HG03103 (cell line): ENCODE results near the gene ACE.
A peak's percentile ranks its signal among the peaks of the same experiment; 100 is the strongest.

ENCODE experiments used
- ATAC-seq: cut with Tn5 transposase; IDR thresholded peaks from one replicate; pipeline ENCODE4 v1.9.1; 2021; ENCODE audit warnings: low read depth; ENCODE audit not compliant: unreplicated experiment

The ACE gene

GRCh38 chr17:63474174-63474573 lies 2.7 kb upstream of the ACE start:
- no peak for ATAC-seq

GRCh38 chr17:63474586-63475460 lies 2.0 kb upstream of the ACE start:
- ATAC-seq: no peak

DNA sequence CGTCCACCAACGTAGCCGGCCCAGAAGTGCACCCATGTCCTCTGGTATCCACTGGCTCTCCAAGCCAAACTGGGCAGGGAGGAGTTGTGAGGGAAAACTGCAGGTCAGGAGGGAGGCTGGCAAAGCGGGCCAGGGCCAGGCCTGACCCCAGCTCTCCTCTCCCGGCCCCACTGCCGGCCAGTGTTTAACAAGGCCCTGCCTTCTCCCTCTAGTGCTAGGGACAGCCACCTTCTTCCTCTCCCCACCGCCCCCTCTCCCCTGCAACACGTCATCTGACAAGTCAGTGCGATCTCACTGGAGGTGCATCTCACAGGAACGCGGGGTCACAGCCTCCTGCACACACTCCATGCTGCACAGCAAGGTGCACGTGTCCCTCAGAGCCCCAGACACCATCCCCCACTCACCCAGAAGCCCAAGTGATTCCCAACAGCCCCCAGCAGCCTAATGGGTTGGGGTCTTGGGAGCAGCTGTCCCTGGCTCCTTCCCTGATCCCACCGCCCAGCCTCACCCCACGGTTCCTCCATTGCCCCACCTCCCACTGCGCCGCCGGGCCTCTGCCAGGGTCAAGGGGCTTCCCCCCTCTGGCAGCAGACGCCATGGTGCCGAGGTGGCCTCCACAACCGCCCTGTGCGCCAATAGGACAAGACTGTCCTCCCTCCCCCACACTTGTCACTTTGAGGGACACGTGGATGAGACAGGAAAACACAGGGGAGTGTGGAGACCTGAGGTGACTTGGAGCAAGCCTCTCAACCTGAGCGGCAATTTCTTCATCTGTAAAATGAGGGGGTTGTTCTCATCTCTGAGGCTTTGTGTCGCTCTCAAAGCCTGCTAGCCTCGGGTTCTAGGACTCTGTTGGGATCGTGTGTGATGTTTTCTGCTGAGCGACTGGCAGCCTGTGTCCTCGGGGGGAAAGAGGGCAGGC lies 1.1 kb upstream of the ACE start:
- no peak for ATAC-seq

DNA sequence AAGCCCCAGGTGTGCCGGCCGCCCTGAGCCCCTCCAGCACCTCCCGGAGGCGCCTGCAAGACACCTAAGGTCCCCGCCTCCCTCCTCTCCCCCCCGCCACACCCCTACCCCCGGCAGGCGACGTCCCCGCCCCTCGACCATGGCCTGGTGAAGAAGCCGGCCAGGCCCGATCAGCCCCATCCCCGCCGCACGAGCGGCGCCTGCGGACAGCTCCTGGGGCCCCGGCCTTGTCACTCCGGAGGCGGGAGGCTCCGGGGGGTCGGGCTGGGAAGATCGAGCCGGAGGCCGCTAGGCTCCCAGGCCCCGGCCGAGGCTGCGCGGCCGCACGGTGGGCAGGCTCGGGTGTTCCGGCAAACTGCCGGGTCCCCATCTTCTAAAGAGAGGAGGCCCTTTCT lies 405 bp upstream of the ACE start:
- ATAC-seq: no peak

DNA sequence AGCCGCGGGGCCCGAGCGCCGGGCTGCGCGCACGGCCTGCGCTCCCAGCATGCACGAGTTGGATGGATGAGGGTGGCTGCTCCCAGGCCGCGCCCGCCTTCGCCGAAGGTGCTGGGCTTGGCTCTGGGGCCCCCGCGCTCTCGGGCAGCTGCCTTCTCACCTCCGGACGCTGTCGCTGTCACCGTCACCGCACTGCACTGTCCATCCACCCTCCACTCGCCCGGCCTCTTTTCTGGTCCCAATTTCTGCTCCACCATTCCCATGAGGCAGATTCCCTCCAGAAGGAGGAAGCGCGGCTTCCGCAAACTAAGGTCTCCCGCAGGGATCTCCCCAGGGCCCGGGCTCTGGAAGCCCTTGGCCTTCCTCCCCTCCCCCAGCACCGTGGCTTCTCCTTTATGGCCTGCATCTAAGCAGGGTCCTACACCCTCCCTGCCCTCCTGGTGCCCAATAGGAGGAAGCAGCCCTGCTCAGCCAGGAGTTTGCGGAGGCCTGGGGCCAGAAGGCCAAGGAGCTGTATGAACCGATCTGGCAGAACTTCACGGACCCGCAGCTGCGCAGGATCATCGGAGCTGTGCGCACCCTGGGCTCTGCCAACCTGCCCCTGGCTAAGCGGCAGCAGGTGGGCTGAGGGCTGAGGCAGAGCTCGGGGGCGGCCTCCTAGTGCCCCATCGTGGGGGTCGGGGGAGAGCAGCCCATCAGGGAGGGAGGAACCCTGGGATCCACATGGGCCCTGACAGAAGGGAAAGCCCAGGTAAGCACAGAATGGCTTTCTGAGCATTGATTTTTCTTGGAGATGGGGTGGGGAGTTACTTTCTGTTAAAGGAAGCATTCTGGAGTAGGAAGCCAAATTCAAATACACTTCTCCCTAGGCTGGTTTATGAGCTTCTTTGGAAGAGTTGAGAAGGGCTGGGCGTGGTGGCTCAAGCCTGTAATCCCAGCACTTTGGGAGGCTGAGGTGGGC lies 899 bp downstream of the ACE start:
- no peak for ATAC-seq

DNA sequence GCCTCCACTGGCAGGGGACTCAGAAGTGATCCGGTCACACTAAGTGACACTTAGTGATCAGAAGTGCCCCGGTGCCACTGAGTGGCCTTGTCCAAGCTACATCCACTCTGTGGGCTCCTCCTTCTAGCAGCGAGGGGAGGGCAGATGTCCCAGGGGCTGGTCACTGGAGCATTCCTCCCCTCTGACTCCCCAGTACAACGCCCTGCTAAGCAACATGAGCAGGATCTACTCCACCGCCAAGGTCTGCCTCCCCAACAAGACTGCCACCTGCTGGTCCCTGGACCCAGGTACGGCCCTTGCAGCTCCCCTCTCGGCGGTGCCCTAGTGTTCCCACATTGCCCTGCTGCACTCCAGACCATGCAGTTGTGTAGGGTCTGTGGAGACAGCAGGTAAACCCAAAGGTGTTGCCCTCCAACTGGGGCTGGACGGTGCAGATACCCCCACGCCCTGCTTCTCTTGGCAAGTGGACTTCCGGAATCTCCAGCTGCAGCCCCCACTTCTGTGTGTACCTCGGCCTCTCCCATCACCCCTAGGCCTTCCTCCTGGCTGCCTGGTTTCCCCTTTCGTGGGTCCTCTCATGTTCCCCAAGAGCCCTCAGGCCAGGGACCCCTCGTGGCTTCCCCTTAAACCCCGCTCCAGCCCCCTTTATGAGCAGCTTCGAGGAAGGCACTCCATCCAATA lies 2.1 kb downstream of the ACE start:
- ATAC-seq: peak; percentile 53

- no peak for ATAC-seq
Measured at GRCh38 chr17:63479495-63480184, 2.8 kb downstream of the ACE start.

DNA sequence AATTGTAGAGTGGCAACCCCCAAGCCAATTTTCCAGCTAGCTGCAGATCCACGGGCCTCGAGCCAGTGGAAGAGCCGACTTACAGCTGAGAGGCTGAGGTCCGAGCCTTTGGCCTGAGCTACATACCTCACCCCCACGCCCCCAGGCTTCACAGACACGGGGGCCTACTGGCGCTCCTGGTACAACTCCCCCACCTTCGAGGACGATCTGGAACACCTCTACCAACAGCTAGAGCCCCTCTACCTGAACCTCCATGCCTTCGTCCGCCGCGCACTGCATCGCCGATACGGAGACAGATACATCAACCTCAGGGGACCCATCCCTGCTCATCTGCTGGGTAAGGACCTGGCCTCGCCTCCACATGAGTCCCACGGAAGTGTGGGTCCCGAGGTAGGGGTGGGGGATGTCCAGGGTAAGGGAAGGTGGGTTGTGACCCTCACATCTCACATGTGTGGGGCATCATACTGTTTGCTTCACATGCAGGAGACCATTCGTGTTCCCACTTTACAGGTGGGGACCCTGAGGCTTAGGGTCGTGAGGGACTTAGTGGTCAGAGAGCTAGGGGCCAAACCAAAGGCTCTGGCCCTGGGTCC lies 3.4 kb downstream of the ACE start:
- ATAC-seq: no peak

DNA sequence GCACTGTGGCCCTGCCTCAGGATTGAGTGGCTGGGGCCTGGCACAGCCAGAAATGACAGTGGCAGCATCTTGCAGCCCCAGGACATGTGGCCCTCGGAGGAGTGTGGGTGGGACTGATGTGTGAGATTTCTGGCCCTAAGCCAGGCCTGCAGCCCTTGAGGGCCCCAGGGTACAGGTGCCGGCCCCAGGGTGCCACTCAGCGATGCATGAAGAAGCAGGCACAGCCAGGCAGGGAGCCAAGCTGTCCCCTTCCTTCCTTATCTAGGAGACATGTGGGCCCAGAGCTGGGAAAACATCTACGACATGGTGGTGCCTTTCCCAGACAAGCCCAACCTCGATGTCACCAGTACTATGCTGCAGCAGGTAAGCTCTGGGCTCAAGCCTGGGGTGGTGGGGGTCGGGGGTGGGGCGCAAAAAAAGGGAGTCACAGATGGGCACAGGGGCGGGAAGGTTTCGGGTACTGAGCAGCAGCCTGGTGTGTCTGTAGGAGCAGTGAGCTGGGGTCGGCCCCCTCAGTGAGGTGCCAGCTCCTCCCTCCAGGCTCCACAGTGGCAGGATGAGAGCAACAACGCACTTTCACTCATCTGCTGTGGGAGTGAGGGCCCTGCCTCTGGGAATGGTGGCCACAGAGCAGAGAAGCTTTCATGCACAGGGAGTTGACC lies 4.1 kb downstream of the ACE start:
- ATAC-seq: no peak

- ATAC-seq: no peak
Measured at GRCh38 chr17:63481488-63481870, 4.6 kb downstream of the ACE start.

- ATAC-seq: no peak
Measured at GRCh38 chr17:63482509-63482908, 5.6 kb downstream of the ACE start.

GRCh38 chr17:63483038-63483437 lies 6.2 kb downstream of the ACE start:
- no peak for ATAC-seq

DNA sequence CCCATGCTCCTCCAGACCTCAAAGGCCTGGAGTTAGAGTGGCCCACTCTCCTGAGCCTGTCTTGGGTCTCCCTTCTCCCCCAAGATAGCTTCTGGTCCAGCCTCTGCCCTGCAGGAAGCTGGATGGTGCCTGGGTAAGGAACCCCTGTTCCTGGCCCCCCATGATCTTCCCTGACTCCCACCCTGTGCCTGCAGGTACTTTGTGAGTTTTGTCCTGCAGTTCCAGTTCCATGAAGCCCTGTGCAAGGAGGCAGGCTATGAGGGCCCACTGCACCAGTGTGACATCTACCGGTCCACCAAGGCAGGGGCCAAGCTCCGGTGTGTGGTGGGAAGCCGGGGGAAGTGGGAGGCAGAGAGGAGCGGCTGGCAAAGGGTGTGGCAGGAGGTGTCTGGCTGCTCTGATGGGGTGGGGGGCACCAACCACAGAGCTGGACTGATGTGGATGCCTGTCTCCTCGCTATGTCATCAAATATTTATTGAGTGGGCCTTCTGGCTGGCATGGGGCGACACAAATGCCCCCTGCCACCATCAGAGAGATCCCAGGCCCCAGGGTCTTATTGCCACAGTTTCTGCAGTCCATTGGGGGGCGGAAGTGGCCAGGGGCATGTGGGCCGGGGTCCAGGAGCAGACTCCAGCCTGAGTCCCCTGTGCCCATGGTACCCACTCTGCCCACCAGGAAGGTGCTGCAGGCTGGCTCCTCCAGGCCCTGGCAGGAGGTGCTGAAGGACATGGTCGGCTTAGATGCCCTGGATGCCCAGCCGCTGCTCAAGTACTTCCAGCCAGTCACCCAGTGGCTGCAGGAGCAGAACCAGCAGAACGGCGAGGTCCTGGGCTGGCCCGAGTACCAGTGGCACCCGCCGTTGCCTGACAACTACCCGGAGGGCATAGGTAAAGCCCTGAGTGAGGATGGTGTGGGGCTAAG lies 7.1 kb downstream of the ACE start:
- ATAC-seq: no peak

GRCh38 chr17:63486317-63487013 lies 9.6 kb downstream of the ACE start:
- no peak for ATAC-seq

DNA sequence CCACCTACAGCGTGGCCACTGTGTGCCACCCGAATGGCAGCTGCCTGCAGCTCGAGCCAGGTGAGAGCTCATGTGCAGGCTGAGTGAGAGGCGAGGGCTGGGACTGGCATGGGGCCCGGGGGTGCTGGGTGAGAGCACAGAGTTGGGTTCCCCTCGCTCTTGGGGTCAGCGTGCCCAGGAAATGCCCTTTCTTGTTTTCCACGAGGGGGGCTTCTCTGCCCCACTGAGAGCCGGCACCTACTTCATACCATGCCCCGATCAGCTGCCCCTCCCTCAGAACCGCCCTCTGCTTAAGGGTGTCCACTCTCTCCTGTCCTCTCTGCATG lies 10.1 kb downstream of the ACE start:
- ATAC-seq: no peak

DNA sequence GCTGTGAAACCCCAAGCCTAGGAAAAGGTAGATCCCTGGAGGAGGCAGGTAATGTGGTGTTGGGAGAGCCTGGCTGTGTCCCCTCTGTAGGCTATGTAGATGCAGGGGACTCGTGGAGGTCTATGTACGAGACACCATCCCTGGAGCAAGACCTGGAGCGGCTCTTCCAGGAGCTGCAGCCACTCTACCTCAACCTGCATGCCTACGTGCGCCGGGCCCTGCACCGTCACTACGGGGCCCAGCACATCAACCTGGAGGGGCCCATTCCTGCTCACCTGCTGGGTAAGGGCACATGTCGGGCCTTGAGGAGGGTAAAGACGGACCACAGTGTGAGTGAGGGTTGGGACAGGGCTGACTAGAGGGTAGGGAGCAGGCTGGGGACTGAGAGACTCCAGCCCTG lies 12.0 kb downstream of the ACE start:
- ATAC-seq: no peak

DNA sequence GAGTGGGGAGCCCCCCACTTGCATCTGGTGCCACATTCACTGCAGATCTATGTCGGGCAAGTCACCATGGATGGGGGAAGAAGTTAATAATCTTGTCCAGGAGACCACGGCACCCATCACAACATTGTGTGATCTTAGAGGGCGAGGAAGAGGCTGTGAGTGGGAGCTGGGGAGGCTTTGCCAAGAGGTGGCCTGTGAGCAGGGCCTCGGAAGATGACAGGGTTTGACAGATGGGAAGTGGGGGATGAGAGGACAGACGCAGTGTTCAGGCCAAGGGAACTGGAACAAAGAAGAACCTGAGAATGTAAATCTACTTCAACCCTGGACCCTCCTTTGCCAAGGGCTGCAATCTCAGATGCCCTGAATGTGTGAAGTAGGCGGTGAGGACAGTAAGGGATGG lies 12.4 kb downstream of the ACE start:
- ATAC-seq: no peak
